COLO829 (cell line): ENCODE results near the gene HCN3.
"Not testable (repeated sequence)": the region's sequence is repeated elsewhere in the genome, so short reads cannot be mapped to it uniquely, and the experiment has no call there.

ENCODE experiments used
- DNase-seq: peaks from one replicate; pipeline ENCODE4 v3.0.0; 2012; ENCODE audit warnings: low spot score

Gene HCN3

DNA sequence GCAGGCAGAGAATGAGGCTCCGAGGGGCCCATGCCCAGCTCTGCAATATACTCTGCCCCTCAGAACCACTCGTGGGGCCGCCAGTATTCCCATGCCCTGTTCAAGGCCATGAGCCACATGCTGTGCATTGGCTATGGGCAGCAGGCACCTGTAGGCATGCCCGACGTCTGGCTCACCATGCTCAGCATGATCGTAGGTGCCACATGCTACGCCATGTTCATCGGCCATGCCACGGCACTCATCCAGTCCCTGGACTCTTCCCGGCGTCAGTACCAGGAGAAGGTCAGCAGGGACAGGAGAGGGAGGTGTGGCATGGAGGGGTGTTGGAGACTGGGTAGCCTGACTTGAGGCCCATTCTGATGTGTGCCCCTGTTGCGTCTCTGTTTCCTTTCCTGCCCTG is 7.2 kb downstream of the HCN3 start:
- no peak for DNase-seq

DNA sequence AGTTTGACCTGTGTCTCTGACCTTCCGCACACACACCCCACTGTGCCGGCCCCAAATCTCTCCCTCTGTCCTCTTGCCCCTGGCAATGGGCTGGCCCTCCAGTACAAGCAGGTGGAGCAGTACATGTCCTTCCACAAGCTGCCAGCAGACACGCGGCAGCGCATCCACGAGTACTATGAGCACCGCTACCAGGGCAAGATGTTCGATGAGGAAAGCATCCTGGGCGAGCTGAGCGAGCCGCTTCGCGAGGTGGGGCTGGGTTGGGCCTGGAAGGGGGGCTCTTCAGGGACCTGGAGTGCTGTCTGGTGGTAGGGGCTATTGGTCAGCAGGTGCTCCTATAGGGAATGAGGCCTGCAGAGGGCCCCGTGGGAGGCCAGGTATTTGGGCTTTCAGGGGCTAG is 7.8 kb downstream of the HCN3 start:
- DNase-seq, result no peak

DNA sequence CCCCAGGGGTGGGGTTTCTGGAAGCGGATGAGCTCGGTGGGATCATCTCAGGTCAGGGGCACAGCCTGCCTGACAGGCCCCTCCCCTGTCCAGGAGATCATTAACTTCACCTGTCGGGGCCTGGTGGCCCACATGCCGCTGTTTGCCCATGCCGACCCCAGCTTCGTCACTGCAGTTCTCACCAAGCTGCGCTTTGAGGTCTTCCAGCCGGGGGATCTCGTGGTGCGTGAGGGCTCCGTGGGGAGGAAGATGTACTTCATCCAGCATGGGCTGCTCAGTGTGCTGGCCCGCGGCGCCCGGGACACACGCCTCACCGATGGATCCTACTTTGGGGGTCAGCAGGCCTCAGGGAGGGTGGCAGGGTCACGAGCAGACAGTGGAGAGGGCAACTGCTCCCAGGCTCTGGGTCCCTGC is 8.4 kb downstream of the HCN3 start:
- no peak for DNase-seq

DNA sequence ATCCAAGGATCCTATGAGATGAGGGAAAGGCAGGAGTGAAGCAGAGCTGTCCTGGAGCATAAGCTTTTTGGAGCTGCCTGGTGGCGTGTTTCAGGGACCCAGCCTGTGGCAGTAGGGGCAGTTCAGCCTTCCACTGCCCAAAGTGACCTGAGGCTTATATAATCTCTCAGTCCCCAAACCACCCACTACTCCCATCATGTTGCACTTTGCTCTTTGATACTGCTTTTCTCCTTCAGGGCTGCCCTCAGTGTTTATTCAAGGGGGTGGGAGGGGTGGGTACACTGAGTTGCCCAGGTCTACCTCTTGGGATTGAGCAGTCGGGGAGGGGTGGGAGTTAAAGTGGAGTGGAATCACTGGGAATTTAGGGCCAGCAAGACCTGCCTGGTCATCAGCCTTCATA is 9.3 kb downstream of the HCN3 start:
- no peak for DNase-seq

DNA sequence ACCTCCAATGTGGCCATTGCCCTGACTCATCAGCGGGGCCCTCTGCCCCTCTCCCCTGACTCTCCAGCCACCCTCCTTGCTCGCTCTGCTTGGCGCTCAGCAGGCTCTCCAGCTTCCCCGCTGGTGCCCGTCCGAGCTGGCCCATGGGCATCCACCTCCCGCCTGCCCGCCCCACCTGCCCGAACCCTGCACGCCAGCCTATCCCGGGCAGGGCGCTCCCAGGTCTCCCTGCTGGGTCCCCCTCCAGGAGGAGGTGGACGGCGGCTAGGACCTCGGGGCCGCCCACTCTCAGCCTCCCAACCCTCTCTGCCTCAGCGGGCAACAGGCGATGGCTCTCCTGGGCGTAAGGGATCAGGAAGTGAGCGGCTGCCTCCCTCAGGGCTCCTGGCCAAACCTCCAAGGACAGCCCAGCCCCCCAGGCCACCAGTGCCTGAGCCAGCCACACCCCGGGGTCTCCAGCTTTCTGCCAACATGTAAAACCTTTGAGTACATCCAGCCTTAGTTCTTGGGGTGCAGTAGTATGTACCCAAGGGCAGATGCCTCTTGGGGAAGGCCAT is 10.8 kb downstream of the HCN3 start:
- no peak for DNase-seq

DNA sequence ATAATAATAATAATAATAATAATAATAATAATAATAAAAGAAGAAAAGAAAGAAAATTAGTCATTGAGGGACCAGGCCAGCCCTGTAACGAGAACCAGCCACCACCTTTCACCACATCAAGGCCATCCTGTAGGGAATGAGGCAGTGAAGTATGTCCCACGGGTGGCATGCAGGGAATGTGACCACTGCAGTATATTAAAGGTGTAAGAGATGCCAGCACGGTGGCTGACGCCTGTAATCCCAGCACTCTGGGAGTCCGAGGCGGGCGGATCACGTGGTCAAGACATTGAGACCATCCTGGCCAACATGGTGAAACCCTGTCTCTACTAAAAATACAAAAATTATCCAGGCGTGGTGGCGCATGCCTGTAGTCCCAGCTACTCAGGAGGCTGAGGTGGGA is 13.7 kb downstream of the HCN3 start:
- not testable (repeated sequence) for DNase-seq

DNA sequence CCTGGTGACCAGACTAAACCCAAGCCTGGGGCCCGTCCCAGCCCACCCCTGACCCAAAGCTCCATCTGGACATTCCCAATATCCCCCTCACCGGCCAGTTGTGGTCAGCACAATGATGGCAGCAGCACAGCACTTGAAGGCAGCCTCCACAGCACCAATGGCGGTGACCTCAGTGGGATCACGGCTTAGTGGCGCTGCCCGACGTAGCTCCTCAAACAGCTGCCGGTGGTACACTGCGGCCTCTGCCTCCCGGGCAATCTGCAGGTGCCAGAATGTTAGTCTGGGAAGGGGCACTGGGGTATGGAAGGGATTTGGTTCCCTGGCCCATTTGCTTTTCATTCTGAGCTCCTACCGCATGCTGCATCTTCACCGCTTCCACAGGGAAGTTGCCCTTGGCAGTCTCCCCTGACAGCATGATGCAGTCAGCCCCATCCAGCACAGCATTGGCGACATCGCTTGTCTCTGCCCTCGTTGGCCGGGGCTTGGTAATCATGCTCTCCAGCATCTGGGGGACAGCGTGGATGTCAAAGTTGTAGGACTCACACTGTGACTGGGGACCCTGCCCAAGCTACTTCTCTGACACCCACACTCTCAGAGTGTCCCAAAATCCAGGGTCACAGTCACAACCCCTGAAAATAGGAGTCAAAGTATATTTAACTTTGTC is 16.0 kb downstream of the HCN3 start:
- no peak for DNase-seq

DNA sequence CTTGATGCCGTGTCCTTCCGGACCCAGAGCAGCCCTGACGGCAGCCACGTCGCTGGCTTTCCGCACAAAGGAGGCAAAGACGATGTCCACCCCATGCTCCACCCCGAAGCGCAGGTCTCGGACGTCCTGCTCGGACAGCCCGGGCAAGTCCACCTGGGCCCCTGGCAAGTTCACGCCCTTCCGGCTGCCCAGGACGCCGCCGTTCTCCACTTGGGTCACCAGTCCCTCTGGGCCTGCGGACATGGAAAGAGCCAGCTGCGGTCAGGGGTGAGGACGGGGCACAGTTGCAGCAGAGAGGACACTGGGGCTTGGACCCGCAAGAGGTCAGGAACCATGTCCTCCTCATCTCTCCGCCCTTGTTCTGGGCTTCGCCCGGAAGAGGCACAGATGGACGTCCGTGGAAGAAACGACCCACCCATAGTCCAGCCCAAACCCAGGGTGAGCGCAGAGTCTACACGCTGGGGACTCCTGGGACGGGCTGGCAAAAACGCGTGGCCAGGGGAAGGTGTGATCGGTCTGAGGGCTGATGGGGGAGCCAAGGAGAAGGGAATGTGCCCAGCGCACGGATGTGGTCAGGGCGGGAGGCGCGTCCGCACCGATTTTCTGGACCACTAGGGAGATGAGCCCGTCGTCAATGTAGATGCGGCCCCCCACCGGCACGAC is 17.4 kb downstream of the HCN3 start:
- DNase-seq, result no peak

DNA sequence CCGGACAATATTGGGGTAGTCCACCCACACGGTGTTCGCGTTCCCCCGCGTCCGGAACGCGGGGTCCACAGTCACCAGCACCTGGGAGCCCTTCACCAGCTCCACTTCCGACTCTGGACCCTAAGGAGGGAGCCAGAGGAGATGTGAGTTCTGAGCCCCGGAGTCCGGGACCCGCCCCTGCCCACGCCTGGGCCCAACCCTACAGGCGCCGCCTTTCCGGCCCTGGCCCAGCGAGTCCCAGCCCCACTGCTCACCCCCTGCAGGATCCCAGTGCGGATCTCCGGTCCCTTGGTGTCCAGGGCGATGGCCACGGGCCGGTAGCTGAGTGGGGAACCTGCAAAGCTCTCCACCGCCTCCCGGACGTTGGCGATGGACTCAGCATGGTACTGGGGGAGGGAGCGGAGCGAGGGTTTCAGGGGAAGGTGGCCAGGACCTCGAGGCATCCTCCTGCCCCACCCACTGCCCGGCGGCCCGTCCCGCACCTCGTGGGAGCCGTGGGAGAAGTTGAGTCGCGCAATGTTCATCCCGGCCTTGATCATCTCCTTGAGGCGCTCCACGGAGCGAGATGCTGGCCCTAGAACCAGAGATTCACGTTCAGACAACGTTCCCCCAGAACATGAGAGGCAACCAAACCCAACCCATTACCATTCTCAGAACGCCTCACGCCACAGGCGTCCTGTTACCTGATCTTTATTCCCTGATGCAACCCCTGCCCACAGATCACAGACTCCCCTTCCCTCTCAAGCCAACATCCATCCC is 18.1 kb downstream of the HCN3 start:
- no peak for DNase-seq

DNA sequence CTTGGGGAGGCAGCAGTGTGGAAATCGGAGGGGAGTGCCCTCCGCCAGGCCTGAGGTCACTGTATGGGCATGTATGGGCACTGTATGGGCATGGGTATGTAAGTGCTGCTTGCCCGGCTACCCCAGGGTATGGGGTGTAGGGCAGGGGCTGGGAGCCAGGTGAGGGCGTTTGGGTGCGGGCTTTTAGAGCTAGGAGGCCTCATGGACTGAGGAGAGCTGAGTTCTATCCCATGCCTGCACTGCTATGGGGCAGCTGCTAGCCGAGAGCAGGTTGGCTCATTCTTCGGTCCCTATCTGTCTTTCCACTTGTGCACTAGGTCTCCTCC is 18.6 kb downstream of the HCN3 start:
- no peak for DNase-seq

DNA sequence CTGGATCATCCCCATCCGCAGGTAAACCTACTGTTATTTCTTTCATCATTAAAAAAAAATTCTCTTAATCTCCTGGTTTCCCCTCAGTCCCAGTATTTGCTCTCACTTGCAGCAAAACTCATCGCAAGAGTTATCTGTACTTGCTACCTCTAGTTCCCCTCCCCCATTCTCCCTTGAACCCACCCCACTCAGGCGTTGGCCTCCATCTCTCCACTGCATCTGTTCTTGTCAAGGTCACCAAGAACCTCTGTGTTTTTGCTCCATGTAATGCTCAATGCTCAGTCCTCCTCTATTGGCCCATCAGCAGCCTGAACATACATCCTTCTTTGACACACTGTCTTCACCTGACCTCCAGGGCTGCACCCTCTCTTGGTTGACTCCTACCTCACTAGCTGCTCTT is 19.4 kb downstream of the HCN3 start:
- no peak for DNase-seq

DNA sequence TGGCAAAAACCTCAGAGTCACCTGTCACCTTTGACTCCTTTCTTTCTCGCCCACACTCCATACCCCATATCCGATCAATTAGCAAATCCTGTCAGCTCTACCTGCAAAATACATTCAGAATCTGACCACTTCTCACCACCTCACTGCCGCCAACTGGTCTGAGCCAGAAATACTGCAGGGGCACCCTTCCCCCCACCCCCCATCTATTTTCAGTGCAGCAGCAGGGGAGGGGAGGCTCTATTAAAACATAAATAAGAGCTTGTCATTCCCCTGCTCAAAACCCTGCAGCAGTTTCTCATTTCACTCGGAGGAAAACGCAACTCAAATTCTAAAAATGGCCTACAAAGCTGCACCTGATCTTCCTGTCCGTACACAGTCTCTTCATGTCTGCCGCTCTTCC is 20.1 kb downstream of the HCN3 start:
- no peak for DNase-seq

DNA sequence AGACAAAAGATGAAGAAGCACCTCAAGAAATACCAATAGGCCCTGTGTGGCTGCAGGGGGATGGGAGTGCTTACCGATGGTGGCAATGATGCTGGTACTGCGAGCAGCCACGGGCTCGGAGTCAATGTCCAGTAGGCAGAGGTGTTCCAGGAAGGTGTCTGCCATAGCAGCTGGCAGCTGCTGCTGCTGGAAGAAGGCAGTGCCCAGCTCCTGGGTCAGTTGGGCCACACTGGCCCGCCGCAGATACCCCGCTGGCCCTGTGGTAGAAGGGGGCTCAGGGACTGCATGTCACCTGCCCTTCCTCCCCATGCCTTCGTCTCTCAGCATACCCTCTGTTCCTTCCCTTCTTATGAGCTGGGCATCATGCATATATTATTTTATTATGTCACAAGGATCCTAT is 22.8 kb downstream of the HCN3 start:
- no peak for DNase-seq

DNA sequence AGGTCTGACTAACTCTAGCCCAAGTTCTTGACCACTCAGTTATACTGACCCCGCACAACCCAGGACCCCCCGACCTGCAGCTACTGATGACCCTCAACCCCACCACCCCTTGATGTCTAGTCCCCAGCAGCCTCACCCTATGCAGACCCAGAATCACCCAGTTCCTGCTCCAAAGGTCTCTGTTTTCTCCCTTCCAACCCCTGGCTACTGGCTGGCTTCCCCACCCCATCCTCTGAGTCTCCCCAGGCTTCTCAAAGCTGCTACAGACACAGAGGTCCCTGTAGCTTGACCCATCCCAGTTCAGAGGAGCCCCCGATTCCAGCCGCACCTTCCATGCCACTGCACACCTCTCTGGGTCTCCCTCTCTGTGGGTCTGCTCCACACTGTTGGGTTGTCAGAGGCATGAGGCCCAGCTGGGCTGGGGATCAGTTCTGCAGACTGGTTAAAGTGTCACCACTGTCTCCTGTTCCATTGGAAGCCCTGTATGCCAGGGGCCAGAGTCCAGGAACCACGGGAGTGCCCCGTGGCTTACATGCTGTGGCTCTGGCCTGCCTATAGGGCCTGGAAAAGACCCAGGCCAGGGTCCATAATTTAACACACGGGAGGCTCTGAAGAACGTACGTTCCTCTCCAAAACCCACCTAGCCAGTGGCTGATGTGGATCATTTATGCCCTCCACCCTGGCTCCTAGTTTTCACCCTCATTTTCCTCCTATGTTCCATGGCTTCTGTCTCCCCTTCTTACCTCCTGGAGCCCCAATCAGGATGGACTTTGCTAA is 23.5 kb downstream of the HCN3 start:
- no peak for DNase-seq

DNA sequence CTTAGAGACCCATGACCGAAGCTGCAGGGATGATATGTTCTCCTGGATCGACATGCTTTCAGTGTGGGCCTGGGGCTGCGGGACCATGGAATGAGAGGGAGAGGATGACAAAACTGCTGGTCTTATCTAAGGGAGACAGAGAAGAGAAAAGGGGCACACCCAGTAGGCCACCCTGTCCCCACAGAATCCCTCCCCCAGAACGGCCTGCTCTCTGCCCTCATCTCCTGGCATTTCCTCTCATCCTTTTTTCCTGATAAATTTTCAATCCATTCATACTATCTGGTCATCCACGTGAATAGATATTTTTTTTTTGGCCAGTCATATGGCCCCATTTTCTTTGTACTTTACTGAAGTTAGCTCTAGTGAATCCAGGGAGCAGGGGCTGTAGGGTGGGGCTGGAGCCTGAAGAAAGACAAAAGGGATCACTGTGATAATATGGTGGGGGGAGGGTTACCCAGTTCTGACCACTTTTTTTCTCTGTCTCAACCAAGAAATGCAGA is 24.1 kb downstream of the HCN3 start, which contains the start of gene PKLR:
Gene PKLR, minus strand, starts transcription at position 97 of the 500 bp plus-strand sequence. Its CDS starts 43 bp downstream, at position 54.
- no peak for DNase-seq

DNA sequence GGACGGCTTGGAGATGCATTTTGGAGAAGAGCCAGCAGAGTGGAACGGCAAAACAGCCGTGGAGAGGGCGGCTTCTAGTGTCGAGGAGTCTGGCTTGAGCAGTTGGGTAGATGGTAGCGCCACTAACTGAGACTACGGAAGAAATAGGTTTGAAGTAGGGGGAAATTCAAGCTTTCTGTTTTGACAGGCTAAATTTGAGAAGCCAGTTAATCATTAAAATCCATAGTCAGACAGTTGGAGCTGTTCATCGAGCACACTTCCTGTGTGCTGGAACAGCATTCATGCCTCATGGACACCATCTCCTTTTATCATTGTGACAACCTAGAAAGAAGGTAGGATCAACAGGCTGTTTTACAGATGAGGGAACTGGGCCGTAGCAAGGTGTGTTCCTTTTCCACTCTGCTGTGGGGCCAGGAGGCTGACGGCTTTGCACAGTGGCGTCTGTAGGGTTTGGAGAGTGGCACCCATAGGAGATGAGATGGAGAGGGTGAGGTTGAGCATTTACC is 27.3 kb downstream of the HCN3 start:
- no peak for DNase-seq

DNA sequence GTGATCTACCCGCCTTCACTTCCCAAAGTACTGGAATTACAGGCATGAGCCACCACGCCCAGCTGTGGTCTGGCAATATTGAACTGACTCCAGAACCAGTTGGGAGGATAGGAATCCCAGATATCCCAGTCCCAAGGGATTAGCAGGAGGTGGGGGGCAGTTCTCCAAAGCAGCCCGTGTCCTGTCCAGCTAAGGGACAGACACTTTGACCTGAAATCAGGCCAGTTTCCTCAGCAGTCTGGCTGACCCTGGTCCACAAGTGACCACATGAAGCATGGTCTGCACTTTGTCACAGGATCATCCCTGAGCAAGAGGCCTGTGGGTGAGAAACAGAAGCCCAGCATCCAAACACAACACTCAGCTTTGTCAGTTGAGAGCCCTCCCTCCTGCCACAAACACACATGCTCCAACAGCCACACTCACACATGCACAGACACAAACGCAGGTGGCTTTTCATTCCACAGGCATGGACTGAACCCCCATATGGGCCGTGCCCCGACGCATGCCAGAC is 28.7 kb downstream of the HCN3 start:
- no peak for DNase-seq

DNA sequence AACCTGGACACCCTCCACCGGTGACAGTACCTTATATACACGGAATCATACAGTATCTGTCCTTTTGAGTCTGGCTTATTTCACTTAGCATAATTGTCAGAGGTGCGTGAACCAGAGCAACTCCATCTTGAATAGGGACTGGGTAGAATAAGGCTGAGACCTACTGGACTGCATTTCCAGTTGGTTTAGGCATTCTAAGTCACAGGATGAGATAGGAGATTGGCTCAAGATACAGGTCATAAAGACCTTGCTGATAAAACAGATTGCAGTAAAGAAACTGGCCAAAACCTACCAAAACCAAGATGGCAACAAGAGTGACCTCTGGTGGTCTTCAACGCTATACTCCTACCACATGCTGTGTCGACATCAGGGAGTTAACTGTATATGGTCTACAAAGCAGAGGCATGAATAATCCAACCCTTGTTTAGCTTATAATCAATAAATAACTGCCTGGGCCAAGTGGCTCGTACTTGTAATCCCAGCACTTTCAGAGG is 30.0 kb downstream of the HCN3 start:
- DNase-seq, result no peak

DNA sequence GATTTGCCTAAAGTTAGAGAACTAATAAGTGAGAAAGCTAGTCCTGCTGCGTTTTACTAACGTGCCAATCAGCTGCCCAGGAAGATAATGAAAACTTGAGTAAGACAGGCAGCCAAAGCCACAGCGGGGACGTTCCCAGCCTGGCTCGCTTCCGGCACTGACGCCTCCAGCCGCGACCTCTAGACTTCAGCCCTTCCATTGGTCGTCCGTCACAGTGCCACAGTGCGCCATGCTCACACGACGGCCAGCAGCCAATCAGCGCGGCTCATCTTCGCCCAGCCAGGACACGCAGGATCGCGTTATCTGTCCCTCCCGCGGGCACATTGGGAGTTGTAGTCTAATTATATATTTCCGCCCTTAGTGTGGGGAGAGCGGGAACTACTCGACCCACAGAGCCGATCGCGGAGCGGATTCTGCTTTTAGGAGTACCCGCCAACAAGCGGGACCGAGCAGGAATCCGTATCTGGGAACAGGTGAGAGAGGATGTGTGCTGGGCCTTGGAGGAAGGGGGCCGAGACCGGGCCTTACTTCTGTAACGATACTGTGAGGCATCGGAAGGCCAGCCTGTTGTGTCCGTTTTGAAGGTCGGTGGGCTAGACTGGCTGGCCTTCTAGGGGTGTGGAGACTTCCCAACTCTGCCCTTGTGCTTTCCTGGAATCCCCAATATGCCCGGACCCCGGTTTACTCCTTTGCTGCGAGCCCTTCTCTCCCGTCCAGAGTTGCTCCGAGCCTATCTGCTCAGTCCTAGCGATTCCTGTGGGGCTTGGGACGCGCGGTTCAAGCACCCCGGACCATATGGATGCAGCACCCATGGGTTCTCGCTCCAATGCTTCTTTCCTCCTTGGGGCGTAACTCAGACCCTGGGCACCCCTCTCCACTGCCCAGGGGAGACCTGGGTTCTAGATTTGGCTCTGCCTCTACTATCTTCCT is 31.5 kb downstream of the HCN3 start, which contains the start of gene FDPS:
Gene FDPS, plus strand, starts transcription at position 374 of the 930 bp plus-strand sequence. CDS start 924 bp downstream, outside the sequence.
- DNase-seq, result peak; percentile 98

DNA sequence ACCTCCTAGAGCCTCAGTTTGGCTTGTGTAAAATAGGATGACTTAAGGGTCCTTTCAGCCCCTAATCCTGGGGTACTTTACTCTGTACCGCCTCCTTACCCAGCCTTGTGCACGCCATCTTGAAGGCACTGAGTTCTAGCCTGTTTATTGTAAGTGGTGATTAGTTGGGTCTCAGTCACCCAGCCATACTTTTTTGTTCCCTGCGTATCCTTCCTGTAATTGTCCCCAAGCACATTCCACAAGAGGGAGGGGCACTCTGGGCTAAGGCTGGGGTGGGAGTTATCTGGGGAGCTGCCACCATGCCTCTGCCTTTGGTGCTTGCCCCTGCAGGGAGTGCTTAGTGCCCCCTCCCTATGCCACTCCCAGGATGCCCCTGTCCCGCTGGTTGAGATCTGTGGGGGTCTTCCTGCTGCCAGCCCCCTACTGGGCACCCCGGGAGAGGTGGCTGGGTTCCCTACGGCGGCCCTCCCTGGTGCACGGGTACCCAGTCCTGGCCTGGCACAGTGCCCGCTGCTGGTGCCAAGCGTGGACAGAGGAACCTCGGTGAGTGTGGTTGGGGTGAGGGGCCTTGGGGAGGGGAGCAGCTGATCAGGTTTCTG is 32.3 kb downstream of the HCN3 start:
- DNase-seq, result no peak
